ENCODE data around the gene RNF224.

RNF224 gene

DNA sequence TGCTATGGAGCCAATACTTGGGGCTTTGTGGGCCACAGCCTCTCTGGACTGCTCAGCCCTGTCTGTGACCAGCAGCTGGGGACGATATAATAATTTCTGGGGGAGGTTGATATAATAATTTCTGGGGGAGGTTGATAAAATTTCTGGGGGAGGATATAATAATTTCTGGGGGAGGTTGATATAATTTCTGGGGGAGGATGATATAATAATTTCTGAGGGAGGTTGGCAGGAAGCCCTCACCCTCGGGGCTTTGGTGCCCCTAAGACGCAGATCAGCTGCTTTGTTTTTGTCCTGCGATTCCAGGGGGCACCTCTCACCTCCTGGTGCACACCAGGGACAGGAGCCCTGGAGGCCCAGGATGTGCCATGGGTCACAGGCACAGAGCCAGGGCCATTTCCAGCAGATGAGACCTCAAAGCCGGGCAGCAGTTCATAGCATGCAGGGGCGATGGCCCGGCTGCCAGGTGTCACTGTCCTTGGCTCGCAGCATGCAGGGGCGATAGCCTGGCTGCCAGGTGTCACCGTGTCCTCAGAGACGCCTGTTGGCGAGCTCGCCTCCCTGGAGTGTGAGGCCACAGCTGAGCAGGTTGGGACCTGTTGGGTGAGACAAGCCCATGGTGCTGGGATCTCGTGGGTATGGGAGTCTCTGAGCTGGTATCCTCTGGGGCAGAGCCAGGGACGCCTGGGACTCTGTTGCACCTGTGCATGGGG is 46.5 kb downstream of the RNF224 start:
- no peak for DNase-seq (ENCODE audit: low spot score)

DNA sequence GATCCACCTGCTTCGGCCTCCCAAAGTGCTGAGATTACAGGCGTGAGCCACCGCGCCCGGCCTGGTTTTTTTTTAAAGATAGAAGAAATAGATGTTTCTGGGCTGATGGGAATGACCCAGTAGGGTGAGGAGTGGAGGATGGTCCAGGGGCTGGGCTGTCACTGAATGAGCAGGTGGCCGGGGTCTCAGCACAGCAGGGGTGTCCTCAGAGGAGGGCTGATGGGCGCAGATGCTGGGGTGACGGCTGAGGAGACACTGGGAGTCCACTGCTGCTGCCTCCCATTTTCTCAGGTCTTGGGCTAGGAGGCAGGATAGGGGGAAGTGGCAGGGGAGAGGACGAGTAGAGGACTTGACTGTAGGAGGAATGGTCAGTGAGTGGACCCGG is 47.9 kb downstream of the RNF224 start:
- no peak for DNase-seq (ENCODE audit: low spot score)

DNA sequence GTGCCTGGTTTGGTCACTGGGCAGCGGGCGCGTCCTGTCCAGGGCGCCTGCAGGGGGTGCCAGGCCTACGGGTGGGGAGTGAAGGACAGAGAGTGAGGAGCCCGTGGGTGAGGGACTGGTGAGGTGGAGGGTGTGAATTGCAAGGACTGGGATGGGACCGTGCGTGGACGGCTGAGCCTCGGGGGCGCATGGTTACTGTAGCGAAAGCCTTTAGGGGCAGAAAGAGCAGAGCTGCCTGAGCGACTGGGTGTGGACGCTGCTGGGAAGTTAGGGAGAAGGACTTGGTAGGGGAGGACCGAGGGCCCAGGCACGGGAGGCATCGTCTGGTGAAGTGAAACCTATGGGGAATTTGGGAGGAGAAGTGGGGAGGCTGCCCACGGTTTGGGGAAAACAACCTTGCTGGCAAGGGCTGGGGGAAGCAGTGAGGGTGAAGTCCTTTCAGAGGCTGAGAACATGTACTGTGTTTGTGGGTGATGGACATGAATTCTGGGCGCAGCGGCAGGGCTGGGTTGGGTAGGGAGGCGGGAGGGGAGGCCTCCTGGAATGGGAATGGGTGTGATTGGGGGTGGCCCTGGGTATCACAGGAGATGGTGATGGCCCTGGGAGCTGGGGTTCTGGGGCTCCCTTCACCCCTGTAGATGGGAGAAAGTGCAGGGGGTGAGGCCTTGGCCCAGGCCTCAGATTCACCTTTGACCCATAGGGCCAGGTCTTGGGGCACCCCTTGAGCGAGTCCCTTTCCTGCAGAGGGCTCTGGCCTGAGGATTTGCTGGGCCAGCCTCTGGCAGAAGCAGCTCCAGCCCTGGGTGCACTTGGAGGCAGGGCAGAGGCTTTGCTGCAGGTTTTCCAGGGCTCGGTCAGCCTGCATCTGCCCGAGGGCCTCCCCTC is 48.5 kb downstream of the RNF224 start:
- no peak for DNase-seq (ENCODE audit: low spot score)

DNA sequence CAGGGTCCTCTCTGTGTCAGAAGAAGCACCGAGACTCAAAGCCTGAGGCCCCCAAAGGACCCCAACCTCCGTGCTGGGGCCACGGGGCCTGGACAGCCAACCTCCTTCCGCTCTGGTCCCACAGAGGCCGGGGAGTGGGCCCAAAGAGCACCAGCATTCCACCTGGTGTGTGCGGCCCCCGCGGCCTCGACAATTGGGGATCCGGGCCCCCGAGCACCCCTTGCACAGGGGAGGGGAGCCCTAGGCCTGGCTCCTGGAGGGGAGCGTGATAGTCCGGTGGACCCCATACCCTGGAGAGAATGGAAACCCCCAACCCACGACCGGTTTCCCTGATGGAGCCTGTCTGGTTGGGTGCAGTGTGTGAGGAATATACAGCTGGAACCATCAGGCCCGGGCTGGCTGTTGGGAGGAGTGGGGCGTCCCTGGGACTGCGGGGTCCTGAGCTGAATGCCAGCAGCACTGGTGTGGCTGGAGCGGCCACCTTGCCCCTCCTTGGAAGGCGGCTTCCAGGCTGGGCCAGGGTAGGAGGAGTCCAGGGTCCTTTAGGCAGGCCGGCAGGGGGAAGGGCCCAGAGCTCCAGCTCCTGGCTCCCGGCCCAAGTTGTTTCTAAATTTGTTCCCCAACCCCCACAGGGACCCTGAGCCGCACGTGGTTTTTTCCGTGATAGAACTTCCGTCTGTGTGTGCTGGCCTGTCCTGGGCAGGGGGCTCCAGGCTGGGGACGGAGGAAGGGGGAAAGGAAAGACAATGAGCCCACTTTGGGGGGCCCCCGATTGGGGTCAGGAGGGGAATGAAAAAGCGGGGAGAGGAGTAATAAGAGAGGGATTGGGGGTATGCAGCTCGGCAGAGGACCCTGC is 49.4 kb downstream of the RNF224 start:
- no peak for DNase-seq (ENCODE audit: low spot score)

DNA sequence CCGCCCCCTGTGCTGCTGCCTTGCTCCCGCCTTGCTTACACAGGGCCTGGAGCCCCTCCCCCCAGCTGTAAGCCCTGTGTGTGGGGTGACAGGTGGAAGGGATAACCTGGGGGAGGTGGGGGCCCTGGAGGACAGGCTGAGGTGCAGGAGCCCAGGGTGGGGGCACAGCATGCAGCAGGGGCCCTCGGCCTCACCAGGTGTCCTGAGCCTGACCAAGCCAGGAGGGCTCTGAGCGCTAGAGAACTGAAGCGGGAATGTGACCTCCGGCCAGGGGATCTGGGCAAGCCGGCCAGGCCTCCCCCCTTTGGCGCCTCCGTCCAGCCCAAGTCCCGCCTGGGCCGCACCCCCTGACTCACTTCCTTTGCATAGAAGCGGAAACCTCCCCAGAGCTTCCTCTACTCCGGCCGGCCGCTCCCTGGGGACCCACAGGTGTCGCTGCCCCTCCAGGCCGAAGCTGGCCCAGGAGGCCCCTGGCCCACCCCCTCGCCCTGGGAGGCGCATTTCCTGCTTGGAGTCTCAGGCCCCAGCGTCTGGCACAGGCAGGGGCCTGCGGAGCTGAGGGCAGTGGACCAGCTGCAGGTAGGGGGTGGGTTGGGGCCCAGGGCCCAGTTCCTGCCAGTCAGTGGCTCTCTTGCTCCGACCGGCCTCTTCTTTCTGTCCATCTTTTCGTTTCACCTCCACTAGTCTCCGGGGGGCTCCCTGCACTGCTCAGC is 50.2 kb downstream of the RNF224 start, which contains the start of gene TOR4A:
TSS of gene TOR4A (plus strand) at position 398 of the 713 bp plus-strand sequence. CDS start 964 bp downstream, outside the sequence.
- DNase-seq (ENCODE audit: low spot score): no peak

DNA sequence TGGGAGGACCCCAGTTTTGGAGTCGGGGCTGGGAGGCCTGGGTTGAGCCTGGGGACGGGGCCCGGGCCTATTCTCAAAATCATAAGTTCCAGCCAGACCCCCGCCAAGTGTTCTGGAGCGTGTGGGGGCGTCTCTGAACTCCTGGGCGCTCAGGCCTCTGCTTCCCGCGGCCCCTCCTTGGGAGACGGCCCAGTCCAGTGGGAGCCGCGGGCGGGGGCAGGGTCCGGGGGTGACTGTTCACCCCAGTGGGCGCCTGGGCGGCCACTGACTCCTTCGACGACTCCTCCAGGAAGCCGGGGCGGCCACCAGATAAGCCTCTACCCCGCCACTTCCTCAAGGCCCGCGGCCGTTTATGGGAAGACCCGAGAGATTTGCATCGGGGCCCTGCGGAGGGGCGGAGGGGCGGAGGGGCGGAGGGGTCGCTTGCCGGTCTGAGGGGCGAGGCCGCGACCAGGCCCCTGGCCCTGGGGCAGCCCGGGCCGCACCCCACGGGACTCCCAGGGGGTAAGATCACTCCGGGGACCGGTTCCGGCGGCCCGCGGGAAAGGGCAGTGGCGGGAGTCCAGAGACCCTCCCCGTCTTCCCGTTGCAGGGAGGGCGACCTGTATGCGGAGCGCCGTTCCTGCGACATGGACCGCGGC is 50.9 kb downstream of the RNF224 start:
- no peak for DNase-seq (ENCODE audit: low spot score)
